Central memory CD4-positive, alpha-beta T cell (primary cell): ENCODE data around the gene ATG4B.
"Not testable (repeated sequence)": the region's sequence is repeated elsewhere in the genome, so short reads cannot be mapped to it uniquely, and the experiment has no call there.

Experiments used
- DNase-seq: peaks from one replicate; pipeline ENCODE4 v3.0.0; 2022

The ATG4B gene

GRCh38 chr2:241640165-241640795, 2.8 kb downstream of the ATG4B start:
- DNase-seq: no peak

GRCh38 chr2:241641631-241642030, 4.1 kb downstream of the ATG4B start:
- no peak for DNase-seq

DNA sequence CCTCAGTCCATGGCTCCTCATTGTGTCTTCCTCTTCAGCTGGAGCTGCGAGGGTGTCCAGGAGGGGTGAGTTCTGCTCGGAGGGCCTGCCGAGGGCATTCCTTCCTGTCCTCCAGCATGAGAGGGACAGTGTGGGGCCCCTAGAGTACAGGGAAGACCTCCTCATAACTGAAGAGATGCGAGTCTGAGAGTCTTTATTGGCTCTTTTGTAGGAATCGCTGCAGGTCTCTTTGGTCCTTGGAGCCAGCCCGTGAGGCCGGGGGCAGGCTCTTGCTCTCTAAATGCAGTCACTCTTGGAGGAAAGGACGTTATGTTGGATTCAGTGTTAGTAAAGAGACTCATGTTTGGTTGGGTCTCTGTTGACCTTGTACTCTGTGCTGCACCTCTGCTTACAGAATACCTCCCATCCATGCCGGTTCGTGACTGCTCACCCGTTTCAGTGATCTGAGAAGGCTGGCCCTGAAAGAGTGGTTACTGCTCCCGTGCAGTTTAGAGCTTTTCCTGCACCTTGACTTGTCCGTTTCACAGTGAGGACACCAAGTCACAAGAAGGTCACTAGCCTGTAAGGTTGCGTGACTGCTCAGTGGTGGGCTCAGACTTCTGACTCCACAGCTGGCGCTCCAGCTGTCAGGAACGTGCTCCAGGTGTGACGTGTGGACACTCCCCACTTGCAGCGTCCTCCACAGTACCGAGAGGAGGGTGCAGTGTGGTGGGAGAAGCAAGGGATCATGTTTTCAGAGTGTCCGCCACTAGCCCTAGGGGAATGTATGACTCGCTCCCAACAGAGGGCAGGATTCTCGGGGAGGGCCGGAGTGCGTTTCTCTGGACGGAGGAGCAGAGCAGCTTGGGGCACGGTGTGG, 7.8 kb downstream of the ATG4B start:
- DNase-seq: no peak

DNA sequence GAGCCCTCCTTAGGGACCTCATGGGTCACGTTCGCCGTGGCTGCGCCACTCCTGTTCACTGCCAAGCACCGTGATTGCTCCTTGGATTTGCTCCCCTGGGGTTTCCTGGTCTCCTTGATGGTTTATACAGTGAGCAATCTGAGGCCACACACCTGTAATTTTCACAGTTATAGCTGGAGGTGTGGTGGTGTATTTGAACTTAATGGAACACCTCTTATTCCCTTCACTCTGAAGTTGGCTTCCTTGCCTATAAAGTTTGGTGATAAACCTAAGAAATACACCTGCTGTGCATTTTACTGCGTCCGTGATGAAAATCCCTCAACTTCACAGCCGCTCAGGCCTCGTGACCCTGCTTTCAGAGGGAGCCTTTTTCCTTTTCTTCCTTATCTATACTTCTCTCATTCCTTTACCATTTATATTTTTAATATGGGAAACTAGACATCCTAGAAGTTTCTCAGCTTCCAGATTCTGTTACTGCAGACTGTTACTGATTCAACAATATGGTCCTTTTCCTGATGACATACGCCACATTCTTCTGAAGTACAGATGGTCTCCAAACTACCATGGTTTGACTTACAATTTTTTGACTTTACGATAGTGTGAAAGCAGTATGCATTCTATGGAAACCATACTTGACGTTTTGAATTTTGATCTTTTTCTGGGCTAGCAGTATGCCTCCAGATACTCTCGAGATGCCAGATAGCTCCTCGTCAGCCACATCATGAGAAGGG, 8.6 kb downstream of the ATG4B start:
- no peak for DNase-seq

DNA sequence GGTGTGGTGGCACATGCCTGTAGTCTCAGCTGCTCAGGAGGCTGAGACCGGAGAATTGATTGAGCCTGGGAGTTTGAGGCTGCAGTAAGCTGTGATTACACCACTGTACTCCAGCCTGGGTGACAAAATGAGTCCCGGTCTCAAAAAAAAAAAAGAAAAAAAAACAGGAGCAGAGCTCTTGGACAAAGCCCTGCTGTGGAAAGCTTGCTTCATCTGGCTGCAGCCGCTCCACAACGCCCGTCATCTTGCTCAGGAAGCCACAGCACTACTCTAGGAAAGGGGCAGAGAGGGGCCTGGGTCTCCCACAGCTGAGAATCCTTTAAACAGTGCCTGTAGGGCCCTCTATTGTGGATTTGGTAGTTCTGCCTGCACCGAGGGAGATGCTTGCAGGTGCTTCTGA, 11.0 kb downstream of the ATG4B start:
- DNase-seq: no peak

GRCh38 chr2:241649404-241649803, 11.9 kb downstream of the ATG4B start:
- no peak for DNase-seq

DNA sequence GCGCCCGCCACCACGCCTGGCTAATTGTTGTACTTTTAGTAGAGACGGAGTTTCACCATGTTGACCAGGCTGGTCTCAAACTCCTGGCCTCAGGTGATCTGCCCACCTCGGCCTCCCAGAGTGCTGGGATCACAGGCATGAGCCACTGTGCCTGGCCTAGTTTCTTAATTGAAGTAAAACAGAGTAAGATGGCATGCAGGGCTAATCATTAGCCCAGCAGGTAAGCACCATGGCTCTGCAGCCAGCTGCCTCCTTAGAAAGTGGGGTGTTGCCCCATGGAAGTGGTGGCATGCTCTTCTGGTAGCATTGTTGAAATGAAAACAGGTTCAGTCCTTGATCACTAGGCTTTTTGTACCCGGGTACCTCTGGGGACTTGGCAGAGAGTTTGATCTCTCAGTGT, 12.4 kb downstream of the ATG4B start:
- DNase-seq: no peak

- no peak for DNase-seq
Measured at GRCh38 chr2:241652142-241652541, 14.6 kb downstream of the ATG4B start.

DNA sequence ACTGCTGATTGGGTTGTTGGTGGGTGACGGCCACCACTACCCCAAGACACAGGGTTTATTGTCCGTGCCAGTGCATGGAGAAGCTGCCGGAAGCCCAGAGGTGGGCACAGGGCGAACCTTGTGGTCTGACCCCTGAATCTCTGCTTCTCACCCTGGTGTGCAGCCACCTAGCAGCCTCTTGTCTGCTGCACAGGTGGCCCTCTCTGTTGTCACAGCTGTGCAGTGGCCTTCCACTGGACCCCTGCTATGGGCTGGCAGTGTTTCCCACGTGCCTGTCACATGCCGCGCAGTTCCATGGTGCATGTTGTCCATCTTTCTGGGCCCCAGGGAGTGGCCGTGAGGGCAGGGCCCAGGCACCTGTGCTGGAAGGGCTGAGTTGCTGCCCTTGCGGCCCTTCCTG, 15.2 kb downstream of the ATG4B start:
- DNase-seq: no peak

- DNase-seq: no peak
Measured at GRCh38 chr2:241653210-241653750, 15.8 kb downstream of the ATG4B start.

GRCh38 chr2:241654551-241654950, 17.1 kb downstream of the ATG4B start:
- DNase-seq: no peak

DNA sequence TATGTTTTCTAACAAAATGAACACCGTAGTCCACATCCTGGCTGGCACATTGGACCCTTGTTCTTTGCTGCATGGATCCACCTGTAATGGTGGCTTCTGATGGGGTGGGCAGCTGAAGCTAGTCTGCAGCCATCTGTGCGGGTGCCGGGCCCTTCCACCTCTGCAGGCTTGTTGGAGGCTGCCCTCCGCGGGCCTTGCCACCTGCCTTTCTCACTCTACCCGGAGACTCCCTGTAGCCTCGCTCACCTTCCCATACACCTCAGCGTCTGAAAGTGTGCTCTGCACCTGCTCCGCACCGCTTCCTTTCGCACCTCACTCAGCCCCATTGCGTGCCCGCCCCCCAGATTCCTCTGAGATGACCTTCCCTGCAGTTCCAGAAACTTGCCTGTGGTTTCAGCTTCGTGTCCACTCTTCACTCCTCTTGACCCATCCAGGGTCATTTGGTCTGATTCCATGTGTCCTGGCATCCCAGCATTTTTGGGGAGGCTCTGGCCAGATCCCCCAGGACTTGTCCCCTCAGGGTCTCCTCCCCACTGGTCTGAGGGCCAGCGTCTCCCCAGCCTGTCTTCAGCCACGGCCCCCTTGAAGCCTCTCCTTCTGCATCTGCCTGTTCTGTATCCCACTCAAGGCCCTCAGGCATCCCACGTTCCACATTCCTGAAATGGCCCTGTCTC, 18.2 kb downstream of the ATG4B start:
- no peak for DNase-seq

DNA sequence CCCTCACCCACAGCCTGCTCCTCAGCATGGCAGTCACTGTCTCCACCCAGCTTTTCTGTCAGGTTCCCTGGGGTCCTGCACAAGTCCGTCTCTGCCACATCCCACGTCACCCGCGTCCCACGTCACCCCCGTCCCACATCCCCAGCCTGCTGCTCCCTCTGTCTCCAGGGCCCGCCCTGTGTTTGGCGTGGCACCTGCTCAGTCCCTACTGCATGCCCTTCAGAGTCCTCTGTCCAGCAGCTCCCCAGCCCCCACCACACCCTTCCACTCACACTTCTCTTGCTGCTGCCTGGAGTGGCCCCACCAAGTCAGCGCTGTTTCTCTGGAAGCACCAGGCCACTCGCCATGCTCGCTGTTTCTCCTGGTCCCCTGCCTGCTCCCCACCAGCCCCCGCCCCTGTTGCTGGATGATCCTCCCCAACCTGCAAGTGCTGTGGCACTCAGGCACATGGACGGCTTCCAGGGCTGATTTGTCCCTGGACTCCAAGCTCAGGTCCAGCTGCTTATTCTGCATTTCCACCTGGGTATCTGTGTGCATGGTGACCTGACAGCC, 18.8 kb downstream of the ATG4B start:
- DNase-seq: no peak

GRCh38 chr2:241657786-241658254, 20.3 kb downstream of the ATG4B start:
- no peak for DNase-seq

DNA sequence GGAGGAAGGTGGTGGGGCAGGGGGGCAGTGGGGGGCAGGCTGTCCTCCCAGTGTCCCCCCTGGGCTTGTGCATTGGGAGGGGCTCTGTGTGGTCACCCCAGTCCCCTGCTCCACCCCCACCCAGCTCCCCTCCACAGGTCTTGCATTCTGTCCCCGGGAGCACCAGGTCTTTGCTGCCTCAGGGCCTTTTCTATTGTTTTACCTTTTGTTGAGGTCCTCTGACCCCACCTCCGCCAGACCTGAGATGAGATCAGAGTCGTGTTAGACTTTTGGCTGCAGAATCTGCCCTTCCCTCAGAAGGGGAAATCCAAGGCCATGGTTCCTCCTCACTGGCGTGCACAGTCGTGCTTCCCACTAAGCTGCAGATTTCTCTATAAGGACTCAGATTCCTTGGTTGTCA, 20.8 kb downstream of the ATG4B start:
- DNase-seq: no peak

- no peak for DNase-seq
Measured at GRCh38 chr2:241659150-241659739, 21.8 kb downstream of the ATG4B start.

GRCh38 chr2:241660593-241661213, 23.2 kb downstream of the ATG4B start:
- no peak for DNase-seq

DNA sequence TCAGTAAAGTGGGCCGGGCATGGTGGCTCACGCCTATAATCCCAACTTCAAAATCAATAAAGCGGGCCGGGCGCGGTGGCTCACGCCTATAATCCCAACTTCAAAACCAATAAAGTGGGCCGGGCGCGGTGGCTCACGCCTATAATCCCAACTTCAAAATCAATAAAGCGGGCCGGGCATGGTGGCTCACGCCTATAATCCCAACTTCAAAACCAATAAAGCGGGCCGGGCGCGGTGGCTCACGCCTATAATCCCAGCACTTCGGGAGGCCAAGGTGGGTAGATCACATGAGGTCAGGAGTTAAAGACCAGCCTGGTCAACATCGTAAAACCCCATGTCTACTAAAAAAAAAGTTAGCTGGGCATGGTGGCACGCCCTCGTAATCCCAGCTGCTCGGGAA, 25.2 kb downstream of the ATG4B start:
- not testable (repeated sequence) for DNase-seq

- no peak for DNase-seq
Measured at GRCh38 chr2:241665731-241666440, 28.4 kb downstream of the ATG4B start.

DNA sequence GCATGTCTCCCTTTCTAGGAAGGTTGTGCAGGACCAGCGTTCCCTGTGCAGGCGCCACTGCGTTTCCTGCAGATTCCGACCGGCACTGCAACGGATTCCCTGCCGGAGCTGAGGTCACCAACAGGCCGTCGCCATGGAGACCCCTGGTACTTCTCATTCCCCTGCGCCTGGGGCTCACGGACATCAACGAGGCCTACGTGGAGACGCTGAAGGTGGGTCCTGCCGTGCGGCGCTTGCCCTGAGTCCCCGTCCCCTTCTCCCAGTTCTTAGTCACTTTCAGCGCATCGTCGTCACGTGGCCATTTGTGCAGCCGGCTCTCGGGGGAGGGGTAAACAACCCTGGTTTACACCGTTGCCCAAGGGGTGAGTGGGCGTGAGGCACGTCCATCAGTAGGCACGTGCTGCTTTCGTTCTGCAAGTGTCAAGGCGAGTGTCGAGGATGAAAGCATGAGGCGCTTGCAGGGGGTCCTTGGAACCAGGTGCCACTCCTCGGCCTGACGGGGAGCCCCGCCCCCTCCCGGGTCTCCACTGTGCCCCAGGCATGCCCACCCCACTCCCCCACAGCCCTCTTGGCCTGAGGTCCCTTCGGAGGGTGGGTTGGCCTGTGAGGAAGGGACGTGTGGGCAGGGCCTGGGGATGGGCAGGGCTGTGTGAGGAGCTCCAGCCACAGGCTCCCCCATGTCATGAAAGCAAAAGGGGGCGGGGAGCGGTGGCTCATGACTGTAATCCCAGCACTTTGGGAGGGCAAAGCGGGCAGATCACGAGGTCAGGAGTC, 29.3 kb downstream of the ATG4B start:
- DNase-seq: no peak
